ENCODE results near the gene PLEKHM1.
A peak's percentile ranks its signal among the peaks of the same experiment; 100 is the strongest.
"Not testable (repeated sequence)": the region's sequence is repeated elsewhere in the genome, so short reads cannot be mapped to it uniquely, and the experiment has no call there.

Gene PLEKHM1

GRCh38 chr17:45447650-45448049 lies 42.9 kb downstream of the PLEKHM1 start:
- H3K4me1 ChIP-seq (ENCODE audit: control insufficient read depth, insufficient read depth, low read length, poor library complexity, severe bottlenecking); H3K36me3 ChIP-seq (ENCODE audit: control insufficient read depth, insufficient read depth, low read length); H3K27ac ChIP-seq (ENCODE audit: low read depth, low read length, severe bottlenecking); H3K9me3 ChIP-seq (ENCODE audit: control insufficient read depth, low read length); H3K4me3 ChIP-seq (ENCODE audit: extremely low read depth, insufficient read depth, low read length, poor library complexity, severe bottlenecking): not testable (repeated sequence)
- WGBS, 2 experiments (ENCODE audit: insufficient coverage in 2 of 2), result 93% methylated on average over 3 to 5 of the region's 14 CpGs

- not testable (repeated sequence) for H3K4me3 ChIP-seq (ENCODE audit: extremely low read depth, insufficient read depth, low read length, poor library complexity, severe bottlenecking); H3K27ac ChIP-seq (ENCODE audit: low read depth, low read length, severe bottlenecking); H3K4me1 ChIP-seq (ENCODE audit: control insufficient read depth, insufficient read depth, low read length, poor library complexity, severe bottlenecking); H3K36me3 ChIP-seq (ENCODE audit: control insufficient read depth, insufficient read depth, low read length); H3K9me3 ChIP-seq (ENCODE audit: control insufficient read depth, low read length)
- WGBS, 2 experiments (ENCODE audit: insufficient coverage in 2 of 2), result 90 to 100% methylated on average over 2 to 7 of the region's 8 CpGs
Measured at GRCh38 chr17:45446872-45447625, 43.5 kb downstream of the PLEKHM1 start.

GRCh38 chr17:45445901-45446743 lies 44.4 kb downstream of the PLEKHM1 start:
- not testable (repeated sequence) for H3K4me3 ChIP-seq (ENCODE audit: extremely low read depth, insufficient read depth, low read length, poor library complexity, severe bottlenecking); H3K27ac ChIP-seq (ENCODE audit: low read depth, low read length, severe bottlenecking); H3K36me3 ChIP-seq (ENCODE audit: control insufficient read depth, insufficient read depth, low read length); H3K4me1 ChIP-seq (ENCODE audit: control insufficient read depth, insufficient read depth, low read length, poor library complexity, severe bottlenecking); H3K9me3 ChIP-seq (ENCODE audit: control insufficient read depth, low read length)
- 78 to 86% methylated on average over 4 to 10 of the region's 16 CpGs for WGBS, 2 experiments (ENCODE audit: insufficient coverage in 2 of 2)

GRCh38 chr17:45444856-45445820 lies 45.4 kb downstream of the PLEKHM1 start:
- not testable (repeated sequence) for H3K36me3 ChIP-seq (ENCODE audit: control insufficient read depth, insufficient read depth, low read length); H3K27ac ChIP-seq (ENCODE audit: low read depth, low read length, severe bottlenecking); H3K4me1 ChIP-seq (ENCODE audit: control insufficient read depth, insufficient read depth, low read length, poor library complexity, severe bottlenecking); H3K4me3 ChIP-seq (ENCODE audit: extremely low read depth, insufficient read depth, low read length, poor library complexity, severe bottlenecking); H3K9me3 ChIP-seq (ENCODE audit: control insufficient read depth, low read length)
- 93 to 95% methylated on average over 4 to 11 of the region's 21 CpGs for WGBS, 2 experiments (ENCODE audit: insufficient coverage in 2 of 2)

GRCh38 chr17:45444301-45444700 lies 46.2 kb downstream of the PLEKHM1 start:
- H3K27ac ChIP-seq (ENCODE audit: low read depth, low read length, severe bottlenecking); H3K36me3 ChIP-seq (ENCODE audit: control insufficient read depth, insufficient read depth, low read length); H3K4me3 ChIP-seq (ENCODE audit: extremely low read depth, insufficient read depth, low read length, poor library complexity, severe bottlenecking); H3K9me3 ChIP-seq (ENCODE audit: control insufficient read depth, low read length): not testable (repeated sequence)
- 92% methylated on average over 6 of the region's 10 CpGs; no CpG with 5 or more reads in 1 of the 2 experiments for WGBS, 2 experiments (ENCODE audit: insufficient coverage in 2 of 2)
- H3K4me1 ChIP-seq (ENCODE audit: control insufficient read depth, insufficient read depth, low read length, poor library complexity, severe bottlenecking), result peaks cover 11% of the 10 kb centered on the region

GRCh38 chr17:45443371-45444260 lies 46.9 kb downstream of the PLEKHM1 start:
- H3K27ac ChIP-seq (ENCODE audit: low read depth, low read length, severe bottlenecking); H3K36me3 ChIP-seq (ENCODE audit: control insufficient read depth, insufficient read depth, low read length); H3K9me3 ChIP-seq (ENCODE audit: control insufficient read depth, low read length); H3K4me3 ChIP-seq (ENCODE audit: extremely low read depth, insufficient read depth, low read length, poor library complexity, severe bottlenecking): not testable (repeated sequence)
- WGBS, 2 experiments (ENCODE audit: insufficient coverage in 2 of 2), result 87 to 91% methylated on average over 4 to 5 of the region's 10 CpGs
- peaks cover 11% of the 10 kb centered on the region for H3K4me1 ChIP-seq (ENCODE audit: control insufficient read depth, insufficient read depth, low read length, poor library complexity, severe bottlenecking)

- H3K4me3 ChIP-seq (ENCODE audit: extremely low read depth, insufficient read depth, low read length, poor library complexity, severe bottlenecking), result no peak overlapping the region
- no peaks in the 10 kb centered on the region for H3K9me3 ChIP-seq (ENCODE audit: control insufficient read depth, low read length)
- H3K27ac ChIP-seq (ENCODE audit: low read depth, low read length, severe bottlenecking), result no peak overlapping the region
- H3K4me1 ChIP-seq (ENCODE audit: control insufficient read depth, insufficient read depth, low read length, poor library complexity, severe bottlenecking), result peaks cover 20% of the 10 kb centered on the region
- WGBS, 2 experiments (ENCODE audit: insufficient coverage in 2 of 2), result 87 to 91% methylated on average over 7 to 10 of the region's 14 CpGs
- H3K36me3 ChIP-seq (ENCODE audit: control insufficient read depth, insufficient read depth, low read length), result peaks cover 2% of the 10 kb centered on the region
Measured at GRCh38 chr17:45441526-45442310, 48.8 kb downstream of the PLEKHM1 start.

GRCh38 chr17:45440839-45441515 lies 49.5 kb downstream of the PLEKHM1 start:
- not testable (repeated sequence) for H3K36me3 ChIP-seq (ENCODE audit: control insufficient read depth, insufficient read depth, low read length)
- peaks cover 23% of the 10 kb centered on the region for H3K4me1 ChIP-seq (ENCODE audit: control insufficient read depth, insufficient read depth, low read length, poor library complexity, severe bottlenecking)
- 83 to 88% methylated on average over 1 to 7 of the region's 7 CpGs for WGBS, 2 experiments (ENCODE audit: insufficient coverage in 2 of 2)

GRCh38 chr17:45440161-45440778 lies 50.3 kb downstream of the PLEKHM1 start:
- no peaks in the 10 kb centered on the region for H3K9me3 ChIP-seq (ENCODE audit: control insufficient read depth, low read length)
- H3K27ac ChIP-seq (ENCODE audit: low read depth, low read length, severe bottlenecking), result peak overlapping the region; percentile 23
- 42 to 62% methylated on average over 8 to 9 of the region's 10 CpGs for WGBS, 2 experiments (ENCODE audit: insufficient coverage in 2 of 2)
- H3K36me3 ChIP-seq (ENCODE audit: control insufficient read depth, insufficient read depth, low read length), result peaks cover 6% of the 10 kb centered on the region
- H3K4me1 ChIP-seq (ENCODE audit: control insufficient read depth, insufficient read depth, low read length, poor library complexity, severe bottlenecking), result peaks cover 23% of the 10 kb centered on the region
- no peak overlapping the region for H3K4me3 ChIP-seq (ENCODE audit: extremely low read depth, insufficient read depth, low read length, poor library complexity, severe bottlenecking)

More at GRCh38 chr17:45440839-45441515, 49.5 kb downstream of the PLEKHM1 start:
- not testable (repeated sequence) for H3K4me3 ChIP-seq (ENCODE audit: extremely low read depth, insufficient read depth, low read length, poor library complexity, severe bottlenecking); H3K9me3 ChIP-seq (ENCODE audit: control insufficient read depth, low read length); H3K27ac ChIP-seq (ENCODE audit: low read depth, low read length, severe bottlenecking)
